Measurements from ENCODE around the gene ERBB2.
A peak's percentile ranks its signal among the peaks of the same experiment; 100 is the strongest.

ERBB2 gene

DNA sequence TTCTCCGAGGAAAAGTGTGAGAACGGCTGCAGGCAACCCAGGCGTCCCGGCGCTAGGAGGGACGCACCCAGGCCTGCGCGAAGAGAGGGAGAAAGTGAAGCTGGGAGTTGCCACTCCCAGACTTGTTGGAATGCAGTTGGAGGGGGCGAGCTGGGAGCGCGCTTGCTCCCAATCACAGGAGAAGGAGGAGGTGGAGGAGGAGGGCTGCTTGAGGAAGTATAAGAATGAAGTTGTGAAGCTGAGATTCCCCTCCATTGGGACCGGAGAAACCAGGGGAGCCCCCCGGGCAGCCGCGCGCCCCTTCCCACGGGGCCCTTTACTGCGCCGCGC lies at the start of gene ERBB2:
TSS of gene ERBB2 (plus strand) at position 247 of the 330 bp plus-strand sequence. CDS start 175 bp downstream, outside the sequence.
- DNase-seq (ENCODE audit: low read depth in 2 of 2) = no peak

DNA sequence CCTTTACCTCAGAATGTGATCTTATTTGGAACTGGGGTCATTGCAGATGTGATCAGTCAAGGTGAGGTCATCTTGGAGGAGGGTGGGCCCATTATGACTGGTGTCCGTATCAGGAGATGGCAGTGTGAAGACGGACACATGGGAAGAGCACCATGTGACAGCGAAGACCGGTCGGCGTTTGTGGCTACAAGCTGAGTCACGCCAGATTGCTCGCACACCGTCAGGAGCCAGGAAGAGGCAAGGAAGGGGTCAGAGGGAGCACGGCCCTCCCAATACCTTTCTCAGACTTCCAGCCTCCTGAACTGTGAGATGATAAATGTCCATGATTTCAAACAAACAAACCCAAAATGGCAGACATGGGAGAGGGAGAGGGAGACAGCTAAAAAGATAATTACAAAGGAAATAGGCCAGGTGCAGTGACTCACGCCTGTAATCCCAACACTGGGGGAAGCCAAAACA lies 49.7 kb upstream of the ERBB2 start:
- no peak for DNase-seq (ENCODE audit: low read depth in 2 of 2)

DNA sequence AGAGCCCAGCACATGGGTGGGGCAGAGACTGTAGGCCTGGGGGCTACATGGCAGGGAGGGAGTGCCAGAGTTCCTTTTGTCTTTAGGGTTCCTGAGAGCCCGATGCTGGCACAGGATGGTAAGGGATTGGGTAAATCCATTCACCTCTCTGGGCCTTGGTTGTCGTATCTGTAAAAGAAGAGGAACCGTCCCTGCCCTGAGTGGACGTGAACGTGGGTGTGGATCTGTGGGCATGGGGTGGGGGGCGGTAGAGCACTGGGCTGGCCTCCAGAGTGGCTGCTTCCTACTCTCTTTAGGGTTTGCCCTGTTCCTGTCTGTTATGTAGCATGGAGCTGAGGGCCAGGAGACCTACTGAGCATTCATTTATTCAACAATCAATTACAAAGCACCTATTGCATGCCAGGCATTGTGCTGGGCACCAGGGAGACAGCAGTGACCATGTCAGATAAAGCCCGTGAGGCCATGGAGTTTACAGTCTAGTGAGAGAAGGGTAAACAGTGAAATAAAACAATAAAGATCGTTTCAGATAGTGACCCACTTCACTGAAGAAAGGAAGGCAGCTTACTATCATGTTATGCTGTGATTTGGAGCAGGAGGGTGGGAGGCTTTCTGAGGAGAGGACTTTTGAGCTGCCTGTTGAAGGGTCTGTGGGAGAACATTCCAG lies 47.8 kb upstream of the ERBB2 start:
- no peak for DNase-seq (ENCODE audit: low read depth in 2 of 2)

DNA sequence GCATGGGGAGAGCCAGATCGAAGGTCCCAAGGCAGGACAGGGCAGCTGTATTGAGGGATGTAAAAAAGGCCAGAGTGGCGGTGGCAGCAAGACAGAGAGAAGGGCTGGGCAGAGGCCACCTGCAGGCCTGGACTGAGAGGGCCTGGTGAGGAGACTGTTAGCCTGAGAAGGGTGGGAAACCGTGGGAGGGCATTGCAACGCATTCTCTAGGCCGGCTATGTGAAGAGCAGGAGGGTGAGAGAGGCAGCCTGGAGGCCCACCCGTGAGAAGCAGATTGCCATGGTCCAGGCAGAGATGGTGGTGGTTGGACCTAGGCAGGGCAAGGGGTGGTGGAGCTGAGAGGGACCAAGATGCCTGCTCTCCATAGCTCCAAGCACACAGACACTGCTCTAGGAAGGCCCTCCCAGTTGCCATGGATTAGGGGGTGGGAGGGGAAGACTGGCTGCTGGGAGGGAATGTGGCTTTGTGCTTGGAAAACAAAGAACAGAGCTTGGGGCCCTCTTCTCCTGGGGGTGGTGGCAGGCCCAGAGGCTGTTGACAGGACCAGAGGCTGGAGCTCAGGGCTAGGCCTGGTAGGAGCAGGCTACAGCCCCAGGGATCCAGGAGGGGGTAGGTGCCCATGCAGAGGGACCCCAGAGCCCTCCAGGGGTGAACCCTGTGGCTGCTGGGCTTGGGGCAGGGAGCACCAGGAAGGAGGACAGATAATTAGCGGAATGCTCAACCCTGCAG lies 47.1 kb upstream of the ERBB2 start:
- DNase-seq (ENCODE audit: low read depth in 2 of 2) = no peak

DNA sequence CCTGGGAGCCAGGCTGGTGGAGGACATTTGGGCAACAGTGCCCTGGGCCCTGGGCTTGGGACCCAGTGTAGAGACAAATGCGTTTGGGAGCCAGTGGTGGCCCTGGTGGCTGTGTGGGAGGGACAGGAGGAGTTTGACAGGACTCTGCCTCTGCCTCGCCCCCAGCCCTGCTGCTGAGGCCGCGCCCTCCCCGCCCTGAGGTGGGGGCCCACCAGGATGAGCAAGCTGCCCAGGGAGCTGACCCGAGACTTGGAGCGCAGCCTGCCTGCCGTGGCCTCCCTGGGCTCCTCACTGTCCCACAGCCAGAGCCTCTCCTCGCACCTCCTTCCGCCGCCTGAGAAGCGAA lies 46.6 kb upstream of the ERBB2 start:
- no peak for DNase-seq (ENCODE audit: low read depth in 2 of 2)

DNA sequence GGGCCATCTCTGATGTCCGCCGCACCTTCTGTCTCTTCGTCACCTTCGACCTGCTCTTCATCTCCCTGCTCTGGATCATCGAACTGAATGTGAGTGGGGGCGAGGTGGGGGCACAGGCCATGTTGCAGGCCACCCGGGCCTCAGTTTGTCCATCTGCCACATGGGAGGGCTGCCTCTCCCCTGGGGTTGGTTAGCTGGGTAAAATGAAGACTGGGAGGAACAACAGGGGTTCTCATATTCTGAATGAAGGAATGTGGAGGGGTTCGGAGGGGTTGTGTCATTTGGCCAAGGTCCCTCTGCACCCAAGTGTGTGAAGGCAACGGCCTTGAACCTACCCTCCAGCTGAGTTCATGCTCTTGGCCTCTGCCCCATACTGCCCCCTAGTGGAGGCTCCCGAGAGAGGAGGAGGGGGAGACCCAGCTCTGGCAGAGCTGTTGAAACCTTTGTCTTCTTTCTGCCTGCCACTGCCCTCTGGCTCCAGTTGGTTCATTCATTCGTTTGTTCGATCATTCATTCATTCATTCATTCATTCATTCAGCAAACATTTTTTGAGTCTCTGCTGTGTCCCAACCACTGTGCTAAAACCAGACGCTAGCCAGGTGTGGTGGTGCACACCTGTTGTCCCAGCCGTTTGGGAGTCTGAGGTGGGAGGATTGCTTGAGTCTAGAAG lies 46.1 kb upstream of the ERBB2 start:
- peak; percentile 60 to 78 for DNase-seq (ENCODE audit: low read depth in 2 of 2)

DNA sequence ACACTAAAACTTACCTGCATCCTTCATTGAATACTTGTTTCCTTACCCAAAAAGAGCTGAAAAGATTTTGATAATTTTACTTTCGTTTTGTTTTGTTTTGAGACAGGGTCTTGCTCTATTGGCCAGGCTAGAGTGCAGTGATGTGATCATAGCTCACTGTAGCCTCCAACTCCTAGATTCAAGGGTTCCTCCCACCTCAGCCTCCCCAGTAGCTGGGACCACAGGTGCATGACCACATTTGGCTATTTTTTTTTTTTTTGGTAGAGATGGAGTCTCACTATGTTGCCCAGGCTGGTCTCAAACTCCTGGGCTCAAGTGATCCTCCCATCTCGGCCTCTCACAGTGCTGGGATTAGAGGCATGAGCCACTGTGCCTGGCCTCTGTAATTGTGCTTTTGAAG lies 44.8 kb upstream of the ERBB2 start:
- no peak for DNase-seq (ENCODE audit: low read depth in 2 of 2)

DNA sequence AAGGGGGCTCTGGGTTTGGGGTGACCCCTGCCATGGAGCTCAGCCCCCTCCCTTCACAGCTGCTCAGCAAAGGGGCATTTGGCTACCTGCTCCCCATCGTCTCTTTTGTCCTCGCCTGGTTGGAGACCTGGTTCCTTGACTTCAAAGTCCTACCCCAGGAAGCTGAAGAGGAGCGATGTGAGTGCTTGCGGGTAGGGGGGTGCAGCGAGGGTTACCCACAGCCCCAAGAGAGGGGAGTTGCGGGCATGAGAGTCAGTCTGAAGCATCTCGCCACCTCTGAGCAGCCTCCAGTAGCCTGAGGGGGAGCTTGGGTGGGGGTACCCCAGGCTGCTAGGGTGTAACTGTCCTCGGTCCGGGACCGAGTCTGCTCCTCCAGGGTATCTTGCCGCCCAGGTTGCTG lies 41.5 kb upstream of the ERBB2 start:
- DNase-seq (ENCODE audit: low read depth in 2 of 2) = no peak

DNA sequence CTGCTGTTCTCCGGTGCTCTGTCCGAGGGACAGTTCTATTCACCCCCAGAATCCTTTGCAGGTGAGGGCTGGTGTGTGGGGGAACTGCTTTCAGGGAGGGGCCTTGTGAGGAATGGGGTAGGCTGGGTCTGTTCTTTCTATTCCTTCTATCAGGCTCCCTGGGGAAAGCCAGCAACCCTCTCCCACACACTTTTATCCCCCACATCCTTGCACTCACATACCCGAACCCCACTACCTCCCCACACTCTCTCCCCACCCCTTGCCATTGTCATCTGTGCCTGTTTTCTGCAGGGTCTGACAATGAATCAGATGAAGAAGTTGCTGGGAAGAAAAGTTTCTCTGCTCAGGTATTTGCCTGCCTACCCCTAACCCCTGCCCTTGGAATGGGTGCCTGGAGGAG lies 41.1 kb upstream of the ERBB2 start:
- no peak for DNase-seq (ENCODE audit: low read depth in 2 of 2)

DNA sequence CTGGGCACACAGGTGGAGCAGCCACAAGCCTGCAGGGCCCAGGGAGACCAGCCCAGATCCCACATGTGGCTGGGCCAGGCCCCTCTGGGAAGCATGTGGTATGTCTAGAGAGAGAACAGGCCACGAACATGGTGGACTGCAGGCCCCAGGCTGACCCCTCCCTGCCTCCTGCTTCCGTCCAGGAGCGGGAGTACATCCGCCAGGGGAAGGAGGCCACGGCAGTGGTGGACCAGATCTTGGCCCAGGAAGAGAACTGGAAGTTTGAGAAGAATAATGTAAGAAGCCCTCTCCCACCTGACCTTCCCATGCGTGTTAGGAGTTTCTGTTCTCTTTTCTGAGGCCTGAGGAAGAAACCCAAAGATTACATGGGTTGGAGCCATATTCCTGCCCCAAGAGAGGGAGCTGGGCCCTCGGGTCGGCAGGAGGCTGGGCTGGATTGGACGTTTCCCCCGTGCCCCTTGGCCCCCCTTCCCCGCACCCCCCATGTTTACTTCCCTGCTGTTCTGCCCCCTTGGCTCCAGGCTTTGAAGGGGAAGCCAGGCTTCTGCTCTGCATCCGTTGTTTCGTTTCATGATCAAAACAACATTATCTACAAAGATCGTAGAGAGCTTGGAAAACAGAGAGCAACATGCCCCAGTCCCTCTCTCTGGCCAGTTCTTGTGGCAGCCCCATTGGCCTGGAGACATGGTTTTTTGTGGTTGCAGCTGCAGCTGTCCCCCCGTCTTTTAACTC lies 40.4 kb upstream of the ERBB2 start:
- no peak for DNase-seq (ENCODE audit: low read depth in 2 of 2)

DNA sequence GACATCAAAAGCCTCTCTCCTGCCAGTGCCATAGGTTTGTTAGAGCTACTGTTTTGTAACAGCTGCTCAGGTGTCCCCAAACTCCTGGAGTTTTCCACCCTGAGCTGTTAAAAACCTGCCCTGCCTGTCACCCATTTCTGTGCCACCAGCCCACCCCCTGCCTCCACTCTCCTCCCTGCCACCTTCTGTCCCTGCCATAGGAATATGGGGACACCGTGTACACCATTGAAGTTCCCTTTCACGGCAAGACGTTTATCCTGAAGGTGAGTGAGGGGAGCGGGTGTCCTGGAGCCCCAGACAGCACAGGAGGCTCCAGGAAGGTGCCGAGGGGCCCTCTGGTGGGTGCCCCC lies 39.9 kb upstream of the ERBB2 start:
- no peak for DNase-seq (ENCODE audit: low read depth in 2 of 2)

DNA sequence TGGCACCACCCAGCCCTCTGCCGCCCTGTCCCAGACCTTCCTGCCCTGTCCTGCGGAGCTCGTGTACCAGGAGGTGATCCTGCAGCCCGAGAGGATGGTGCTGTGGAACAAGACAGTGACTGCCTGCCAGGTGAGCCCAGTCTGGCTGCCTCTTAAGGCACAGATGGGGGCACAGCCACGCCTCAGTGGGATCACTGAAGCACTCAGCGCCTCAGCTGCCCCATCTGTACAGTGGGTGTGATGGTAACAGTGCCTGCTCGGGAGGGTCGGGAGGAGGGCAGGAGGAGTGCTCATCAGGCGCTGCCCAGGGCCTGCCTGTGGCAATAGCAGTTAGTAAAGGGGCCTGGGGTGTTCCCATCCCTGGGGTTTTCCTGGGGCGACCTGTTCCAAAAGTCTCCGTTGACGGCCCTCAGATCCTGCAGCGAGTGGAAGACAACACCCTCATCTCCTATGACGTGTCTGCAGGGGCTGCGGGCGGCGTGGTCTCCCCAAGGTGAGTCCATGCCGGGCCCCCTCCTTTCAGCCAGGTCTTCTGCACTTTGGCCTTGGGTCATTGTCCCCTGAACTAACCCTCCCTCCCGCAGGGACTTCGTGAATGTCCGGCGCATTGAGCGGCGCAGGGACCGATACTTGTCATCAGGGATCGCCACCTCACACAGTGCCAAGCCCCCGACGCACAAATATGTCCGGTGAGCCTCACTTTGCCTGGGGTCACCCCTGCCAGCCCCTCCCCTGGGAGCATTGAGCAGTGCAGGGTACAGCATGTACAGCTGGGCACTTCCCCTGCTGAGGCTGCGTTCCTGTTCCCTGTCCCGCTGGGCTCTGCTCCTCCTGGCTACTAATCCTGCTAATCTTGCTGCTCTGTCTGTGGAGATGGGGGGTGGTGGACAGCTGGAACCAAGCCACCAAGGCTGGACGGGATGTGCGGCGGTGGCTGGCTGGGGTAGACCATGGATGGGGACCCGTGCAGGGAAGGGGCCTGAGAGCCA lies 39.2 kb upstream of the ERBB2 start:
- DNase-seq (ENCODE audit: low read depth in 2 of 2) = no peak

DNA sequence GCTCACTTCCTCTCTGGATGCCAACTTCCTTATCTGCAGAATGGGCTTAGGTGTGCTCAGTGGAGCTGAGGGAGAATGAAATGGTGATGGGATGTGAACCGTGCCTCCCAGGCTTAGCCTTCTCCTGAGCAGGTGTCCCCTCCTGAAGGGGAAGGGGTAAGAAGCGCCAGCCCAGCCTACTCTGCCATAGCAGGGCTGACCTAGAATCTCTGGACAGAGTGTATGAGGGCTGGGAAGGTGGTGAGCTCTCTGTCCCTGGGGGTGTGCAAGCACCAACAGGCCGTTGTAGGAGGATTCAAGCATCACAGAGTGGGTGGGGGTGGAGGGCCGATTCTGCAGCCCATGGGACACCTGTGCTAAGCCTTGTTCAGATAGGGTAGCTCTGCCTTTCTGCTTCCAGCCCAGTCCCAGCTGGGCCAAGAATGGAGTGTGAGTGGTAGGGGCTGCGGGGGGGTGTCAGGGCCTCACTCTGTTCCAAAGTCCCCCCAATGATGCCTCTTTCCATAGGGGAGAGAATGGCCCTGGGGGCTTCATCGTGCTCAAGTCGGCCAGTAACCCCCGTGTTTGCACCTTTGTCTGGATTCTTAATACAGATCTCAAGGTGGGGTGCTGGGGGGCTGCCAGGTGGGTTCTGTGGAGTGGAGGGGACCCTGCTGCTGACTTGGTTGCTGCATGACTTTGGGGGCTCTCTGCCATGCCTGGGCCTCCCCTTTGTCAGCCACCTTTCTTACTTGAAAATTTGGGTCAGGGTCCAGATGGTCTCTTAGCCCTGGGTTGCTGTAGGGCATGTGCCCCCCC lies 37.9 kb upstream of the ERBB2 start:
- no peak for DNase-seq (ENCODE audit: low read depth in 2 of 2)

DNA sequence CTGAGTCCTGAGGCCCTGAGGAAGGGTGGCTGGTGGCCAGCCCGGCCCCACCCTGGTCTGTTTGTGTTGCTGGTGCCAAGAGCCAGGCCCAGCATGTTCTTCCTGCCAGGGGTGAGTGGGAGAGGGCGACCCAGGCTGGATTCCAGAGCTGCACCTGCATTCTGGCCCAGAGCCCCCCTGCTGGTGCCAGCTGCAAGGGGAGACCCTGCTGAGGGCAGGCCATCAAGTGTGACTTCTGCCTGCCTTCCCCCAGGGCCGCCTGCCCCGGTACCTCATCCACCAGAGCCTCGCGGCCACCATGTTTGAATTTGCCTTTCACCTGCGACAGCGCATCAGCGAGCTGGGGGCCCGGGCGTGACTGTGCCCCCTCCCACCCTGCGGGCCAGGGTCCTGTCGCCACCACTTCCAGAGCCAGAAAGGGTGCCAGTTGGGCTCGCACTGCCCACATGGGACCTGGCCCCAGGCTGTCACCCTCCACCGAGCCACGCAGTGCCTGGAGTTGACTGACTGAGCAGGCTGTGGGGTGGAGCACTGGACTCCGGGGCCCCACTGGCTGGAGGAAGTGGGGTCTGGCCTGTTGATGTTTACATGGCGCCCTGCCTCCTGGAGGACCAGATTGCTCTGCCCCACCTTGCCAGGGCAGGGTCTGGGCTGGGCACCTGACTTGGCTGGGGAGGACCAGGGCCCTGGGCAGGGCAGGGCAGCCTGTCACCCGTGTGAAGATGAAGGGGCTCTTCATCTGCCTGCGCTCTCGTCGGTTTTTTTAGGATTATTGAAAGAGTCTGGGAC lies 37.1 kb upstream of the ERBB2 start:
- DNase-seq (ENCODE audit: low read depth in 2 of 2) = no peak

DNA sequence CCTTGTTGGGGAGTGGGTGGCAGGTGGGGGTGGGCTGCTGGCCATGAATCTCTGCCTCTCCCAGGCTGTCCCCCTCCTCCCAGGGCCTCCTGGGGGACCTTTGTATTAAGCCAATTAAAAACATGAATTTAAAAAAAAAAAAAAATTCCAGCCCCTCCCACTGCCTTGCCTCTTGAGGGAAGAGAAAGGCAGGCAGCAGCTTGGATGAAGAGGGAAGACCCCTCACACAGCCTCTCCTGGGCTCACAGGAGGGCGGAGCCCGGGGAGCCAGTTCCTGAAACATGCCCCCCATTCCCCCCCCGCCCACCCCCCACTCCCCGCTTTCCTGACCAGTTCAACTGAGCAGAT lies 36.5 kb upstream of the ERBB2 start:
- DNase-seq (ENCODE audit: low read depth in 2 of 2) = no peak

DNA sequence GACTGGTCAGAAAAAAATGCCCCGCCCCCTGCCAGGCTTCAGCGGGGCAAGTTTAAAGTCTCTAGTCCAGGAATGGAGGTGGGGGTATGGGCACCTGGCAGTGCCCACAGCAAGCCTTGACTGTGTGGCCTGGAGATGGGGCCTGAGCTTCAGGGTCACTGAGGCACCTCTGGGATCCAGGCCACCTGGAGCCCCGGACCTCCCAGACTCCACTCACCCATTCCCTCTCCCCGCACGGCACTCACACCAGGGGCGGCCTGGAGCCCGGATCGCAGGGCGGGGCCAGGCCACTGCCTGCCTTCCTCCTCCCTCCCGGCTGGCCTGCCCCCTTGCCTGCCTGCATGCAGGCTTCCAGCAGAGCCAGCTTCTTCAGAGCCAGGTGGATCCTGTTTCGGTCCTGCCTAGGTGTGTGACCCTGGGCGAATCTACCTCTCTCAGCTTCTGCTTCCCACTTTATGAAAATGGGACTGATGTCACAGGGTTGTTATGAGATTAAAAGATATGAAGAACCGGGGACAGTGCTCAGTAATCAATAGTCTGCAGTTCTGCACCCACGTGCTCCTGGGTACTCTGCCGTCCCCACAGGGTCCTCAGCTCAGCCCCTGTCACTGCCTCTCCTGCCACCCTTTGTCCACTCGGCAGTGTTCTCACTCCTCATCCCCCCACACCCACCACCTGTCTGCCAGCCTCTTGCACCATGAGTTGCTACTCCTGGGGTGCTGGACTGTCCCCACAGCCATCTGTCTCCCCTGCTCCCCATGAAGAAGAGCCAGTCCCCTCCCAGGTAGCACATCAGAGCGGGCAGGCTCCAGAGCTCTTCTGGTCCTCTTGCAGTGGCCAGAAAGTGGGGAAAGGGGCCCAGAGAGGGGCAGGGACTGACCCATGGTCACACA lies 35.9 kb upstream of the ERBB2 start:
- DNase-seq (ENCODE audit: low read depth in 2 of 2) = no peak

DNA sequence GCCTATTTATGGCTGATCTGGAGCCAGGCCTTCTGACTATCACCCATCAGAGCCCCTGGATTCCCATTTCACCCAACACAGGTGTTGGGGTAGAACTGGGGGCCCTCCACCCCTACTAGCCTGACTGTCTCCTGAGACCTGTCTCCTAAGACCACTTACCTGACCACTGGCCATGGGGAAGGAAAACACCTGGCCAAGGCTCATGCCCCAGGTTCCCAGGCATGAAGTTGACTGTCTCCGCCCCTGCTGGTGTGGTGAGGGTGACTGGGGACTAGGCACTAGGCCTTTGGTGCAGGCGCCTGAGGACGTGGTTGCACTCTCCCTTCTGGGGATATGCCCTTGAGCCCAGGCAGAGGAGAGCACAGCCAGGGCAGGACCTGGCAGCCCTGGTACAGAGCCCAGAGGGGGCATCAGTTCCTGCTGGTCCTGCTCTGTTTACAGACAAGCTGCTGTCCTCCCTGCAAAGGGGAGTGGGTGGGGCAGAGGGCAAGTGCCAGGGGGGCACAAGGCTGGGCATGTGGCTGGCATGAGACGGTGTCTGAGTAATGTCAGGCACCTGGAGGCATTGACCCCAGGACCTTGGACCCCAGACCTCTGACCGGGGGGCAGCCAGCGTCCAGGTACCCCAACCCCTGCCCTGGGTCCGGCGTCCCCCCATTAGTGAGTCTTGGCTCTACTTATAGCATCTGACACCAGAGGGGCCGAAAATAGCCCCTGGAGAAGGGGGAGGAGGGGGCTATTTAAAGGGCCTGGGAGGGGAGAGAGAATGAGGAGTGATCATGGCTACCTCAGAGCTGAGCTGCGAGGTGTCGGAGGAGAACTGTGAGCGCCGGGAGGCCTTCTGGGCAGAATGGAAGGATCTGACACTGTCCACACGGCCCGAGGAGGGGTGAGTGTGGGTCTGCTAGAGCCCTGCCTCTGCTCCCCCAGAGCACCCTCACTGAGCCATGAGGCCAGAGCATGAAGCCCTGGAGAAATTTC lies 35.0 kb upstream of the ERBB2 start, which contains the start of gene TCAP:
TSS of gene TCAP (plus strand) at position 769 of the 981 bp plus-strand sequence. CDS start at position 780, 11 bp downstream.
- DNase-seq (ENCODE audit: low read depth in 2 of 2) = no peak
